ENCODE measurements around the gene DLG2. TPM values are rescaled to one million over a fixed set of nuclear protein-coding genes. Genes with fewer than 3 reads are reported as not detected.

Gene DLG2
- total RNA-seq, 4 donors from 2014 or later, result 7.3 to 14.1 (median 11.1) TPM

DNA sequence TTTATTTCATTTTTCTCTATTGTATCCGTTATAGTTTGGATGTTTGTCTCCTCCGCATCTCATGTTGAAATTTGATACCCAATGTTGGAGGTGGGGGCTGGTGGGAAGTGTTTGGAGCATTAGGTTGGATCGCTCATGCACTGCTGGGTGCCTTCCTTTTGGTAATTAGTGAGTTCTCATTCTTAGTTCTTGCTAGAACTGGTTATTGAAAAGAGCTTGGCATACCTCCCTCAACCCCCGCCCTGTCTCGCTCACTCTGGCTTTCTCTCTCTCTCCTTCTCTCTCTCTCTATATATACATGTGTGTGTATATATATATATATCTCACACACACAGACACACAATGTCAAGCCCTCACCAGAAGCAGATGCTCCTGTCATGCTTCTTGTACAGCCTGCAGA is 978.7 kb downstream of the DLG2 start:
- WGBS, result 71% methylated on average over 5 of the region's 5 CpGs
- no peaks in the 10 kb centered on the region for H3K36me3 ChIP-seq
- intact Hi-C loops (cut with DNase I), result no loop called here

DNA sequence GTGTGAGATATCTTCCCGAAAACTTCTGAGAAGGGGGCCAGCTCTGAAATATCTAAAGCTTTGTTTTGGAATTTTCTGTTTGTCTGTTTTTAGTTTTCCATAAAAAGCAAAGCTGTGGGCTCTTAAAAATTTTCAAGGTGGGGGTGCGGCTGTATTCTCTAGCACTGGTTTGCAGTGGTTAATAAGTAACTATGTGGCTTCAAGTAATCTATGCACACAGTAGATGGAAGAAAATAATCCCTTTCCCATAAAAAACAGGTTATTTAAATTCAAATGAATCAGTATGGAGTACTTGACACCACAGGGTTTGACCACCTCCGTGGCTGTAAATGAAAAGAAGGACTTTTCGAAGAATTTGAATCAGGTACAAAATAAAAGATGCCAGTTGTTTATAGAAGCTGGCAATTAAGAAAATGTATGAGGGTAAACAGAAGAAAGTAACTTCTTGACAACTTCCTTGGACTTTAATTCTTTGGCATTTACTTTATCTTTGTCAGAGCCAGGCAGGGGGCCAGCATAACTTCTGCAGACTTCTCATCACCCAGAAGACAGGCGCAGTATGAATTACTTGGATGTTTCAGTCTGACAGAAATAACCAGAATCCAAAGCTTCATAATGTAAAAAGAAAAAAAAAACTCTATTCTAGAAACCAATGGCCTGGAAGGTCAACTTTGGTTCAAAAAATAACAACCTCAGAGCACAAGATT is 981.0 kb downstream of the DLG2 start:
- WGBS, result 71% methylated on average over 5 of the region's 5 CpGs
- intact Hi-C loops (cut with DNase I), result no loop called here
- Histone ChIP-seq H3K9me3 (no peaks in the 10 kb centered on the region), H3K27ac (replicated peaks in 1 of 4) (no peak overlapping the region), H3K27me3 (no peaks in the 10 kb centered on the region), H3K4me3 (no peak overlapping the region), H3K4me1 (peaks cover 0 to 4% (median 0%) of the 10 kb centered on the region in 4 donors), H3K36me3 (no peaks in the 10 kb centered on the region)
- no peak for DNase-seq (ENCODE audit: extremely low spot score)
- TF ChIP-seq POLR2A (IDR thresholded peaks at IDR 0.05; ENCODE audit: low read depth) (no peak), POLR2AphosphoS5 (IDR thresholded peaks at IDR 0.05) (no peak), EP300 (IDR thresholded peaks at IDR 0.05) (no peak)
- TF ChIP-seq, protein P1, sequence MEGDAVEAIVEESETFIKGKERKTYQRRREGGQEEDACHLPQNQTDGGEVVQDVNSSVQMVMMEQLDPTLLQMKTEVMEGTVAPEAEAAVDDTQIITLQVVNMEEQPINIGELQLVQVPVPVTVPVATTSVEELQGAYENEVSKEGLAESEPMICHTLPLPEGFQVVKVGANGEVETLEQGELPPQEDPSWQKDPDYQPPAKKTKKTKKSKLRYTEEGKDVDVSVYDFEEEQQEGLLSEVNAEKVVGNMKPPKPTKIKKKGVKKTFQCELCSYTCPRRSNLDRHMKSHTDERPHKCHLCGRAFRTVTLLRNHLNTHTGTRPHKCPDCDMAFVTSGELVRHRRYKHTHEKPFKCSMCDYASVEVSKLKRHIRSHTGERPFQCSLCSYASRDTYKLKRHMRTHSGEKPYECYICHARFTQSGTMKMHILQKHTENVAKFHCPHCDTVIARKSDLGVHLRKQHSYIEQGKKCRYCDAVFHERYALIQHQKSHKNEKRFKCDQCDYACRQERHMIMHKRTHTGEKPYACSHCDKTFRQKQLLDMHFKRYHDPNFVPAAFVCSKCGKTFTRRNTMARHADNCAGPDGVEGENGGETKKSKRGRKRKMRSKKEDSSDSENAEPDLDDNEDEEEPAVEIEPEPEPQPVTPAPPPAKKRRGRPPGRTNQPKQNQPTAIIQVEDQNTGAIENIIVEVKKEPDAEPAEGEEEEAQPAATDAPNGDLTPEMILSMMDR (IDR thresholded peaks at IDR 0.05), result no peak

More for the DNA sequence above, 978.7 kb downstream of the DLG2 start:
- Histone ChIP-seq H3K27ac (replicated peaks in 1 of 4) (no peak overlapping the region), H3K4me3 (no peak overlapping the region), H3K9me3 (no peaks in the 10 kb centered on the region), H3K4me1 (peaks cover 0 to 4% (median 0%) of the 10 kb centered on the region in 4 donors), H3K27me3 (no peaks in the 10 kb centered on the region)
- TF ChIP-seq POLR2A (IDR thresholded peaks at IDR 0.05; ENCODE audit: low read depth) (no peak), EP300 (IDR thresholded peaks at IDR 0.05) (no peak), POLR2AphosphoS5 (IDR thresholded peaks at IDR 0.05) (no peak)
- TF ChIP-seq, protein P1 (IDR thresholded peaks at IDR 0.05), result no peak
- DNase-seq (ENCODE audit: extremely low spot score), result no peak

DNA sequence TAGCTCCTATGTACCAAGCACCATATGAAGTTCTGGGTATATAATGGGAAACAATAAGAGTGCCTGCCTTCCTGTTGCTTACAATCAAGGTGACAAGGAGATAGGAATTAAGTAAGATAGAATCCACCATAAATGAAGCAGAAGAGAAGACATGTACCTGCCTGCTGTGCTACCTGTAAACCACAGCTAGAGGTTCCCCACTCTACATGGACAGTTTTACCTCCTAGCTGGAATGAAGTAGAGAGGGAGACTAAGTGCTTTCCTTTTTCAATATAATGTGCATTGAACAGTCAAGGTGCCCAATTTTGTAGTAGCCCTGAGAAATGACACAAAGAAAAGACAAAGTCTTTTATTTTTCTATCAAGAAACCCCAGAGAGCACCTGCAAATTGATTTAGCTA is 984.6 kb downstream of the DLG2 start:
- Histone ChIP-seq H3K4me1 (peaks cover 0 to 4% (median 0%) of the 10 kb centered on the region in 4 donors), H3K4me3 (no peak overlapping the region), H3K27ac (replicated peaks in 1 of 4) (no peak overlapping the region), H3K36me3 (no peaks in the 10 kb centered on the region), H3K27me3 (no peaks in the 10 kb centered on the region), H3K9me3 (no peaks in the 10 kb centered on the region)
- intact Hi-C loops (cut with DNase I), result no loop called here
- no peak for DNase-seq (ENCODE audit: extremely low spot score)
- no peak for TF ChIP-seq POLR2A (IDR thresholded peaks at IDR 0.05; ENCODE audit: low read depth)
- no peak for TF ChIP-seq POLR2AphosphoS5 (IDR thresholded peaks at IDR 0.05)
- TF ChIP-seq EP300 (IDR thresholded peaks at IDR 0.05), result no peak
- TF ChIP-seq, protein P1 (IDR thresholded peaks at IDR 0.05), result no peak

GRCh38 chr11:84634309-84634708 is 992.8 kb downstream of the DLG2 start:
- DNase-seq (ENCODE audit: extremely low spot score), result no peak
- Histone ChIP-seq H3K27me3 (no peaks in the 10 kb centered on the region), H3K4me3 (no peak overlapping the region), H3K9me3 (no peaks in the 10 kb centered on the region), H3K27ac (replicated peaks in 1 of 4) (no peak overlapping the region), H3K4me1 (no peaks in the 10 kb centered on the region), H3K36me3 (no peaks in the 10 kb centered on the region)
- 72% methylated on average over 2 of the region's 2 CpGs for WGBS
- intact Hi-C loops (cut with DNase I), result no loop called here
- no peak for TF ChIP-seq POLR2AphosphoS5 (IDR thresholded peaks at IDR 0.05)
- TF ChIP-seq POLR2A (IDR thresholded peaks at IDR 0.05; ENCODE audit: low read depth), result no peak
- TF ChIP-seq EP300 (IDR thresholded peaks at IDR 0.05), result no peak
- TF ChIP-seq, protein P1 (IDR thresholded peaks at IDR 0.05), result no peak
